HepG2 (cell line): ENCODE results near the gene CES1. TPM values are rescaled to one million over a fixed set of nuclear protein-coding genes. Genes with fewer than 3 reads are reported as not detected.

ENCODE experiments used
- ATAC-seq: fragments of 200-7000 bp; cut with Tn5 transposase; 3 replicates; pipeline ENCODE4 v1.9.1; 2020; ENCODE audit warnings: mild to moderate bottlenecking, moderate library complexity
- BruUV-seq: library from RNA; stranded (reverse); fragments of 400-500 nt; replicated peaks from 2 replicates; lab custom pipeline; 2021; lab: Mats Ljungman, UMichigan
- CTCF ChIA-PET: fragments of 300-600 bp; formaldehyde crosslinking; extraction: SDS; loops from one replicate; lab custom pipeline; 2021; ENCODE audit warnings: low total read pairs, inconsistent platforms, low intra/inter-chr PET ratio; lab: Yijun Ruan, JAX
- POLR2A ChIA-PET: fragments of 350-600 bp; sonication (Branson Sonifier 250); formaldehyde crosslinking; loops from one replicate; lab custom pipeline; 2020; ENCODE audit warnings: antibody characterized with exemption, inconsistent platforms; lab: Yijun Ruan, JAX
- DNase-seq: peaks from one replicate; pipeline ENCODE4 v3.0.0-alpha.2; 2015; ENCODE audit warnings: low spot score
- FAIRE-seq: peaks from 3 replicates; lab custom pipeline; 2011; peaks lifted over from hg19 to GRCh38; lab: Jason Lieb, UNC
- H2AFZ ChIP-seq: one replicate; pipeline ENCODE4 v1.6.1; 2011; ENCODE audit warnings: low read length, inconsistent platforms
- H3K27ac ChIP-seq: fragments of 300-600 bp; 3 replicates; pipeline ENCODE4 v1.8.0; 2011; ENCODE audit warnings: mixed run types, mild to moderate bottlenecking, mixed read lengths, low read length, inconsistent platforms; ENCODE audit not compliant: insufficient read depth; ENCODE audit errors: extremely low read length
- H3K27me3 ChIP-seq, 2 experiments: fragments of 200-600 bp in 1 of 2; 2 replicates in 1 of 2; 3 replicates in 1 of 2; pipeline versions ENCODE4 v1.6.0 to v1.8.0; 2011; ENCODE audit warnings: low read length in 2 of 2, mild to moderate bottlenecking in 2 of 2, moderate library complexity in 2 of 2, inconsistent platforms in 1 of 2; ENCODE audit not compliant: insufficient read depth in 2 of 2, control insufficient read depth in 1 of 2
- H3K36me3 ChIP-seq, 2 experiments: fragments of 200-600 bp in 1 of 2; replicated peaks in 1 of 2; 2 replicates in 1 of 2; 3 replicates in 1 of 2; pipeline versions ENCODE4 v1.5.1 to v1.8.0; 2011; ENCODE audit warnings: low read length in 2 of 2, inconsistent platforms in 1 of 2; ENCODE audit not compliant: insufficient read depth in 2 of 2, control insufficient read depth in 1 of 2
- H3K4me1 ChIP-seq: 2 replicates; pipeline ENCODE4 v1.5.1; 2012; ENCODE audit warnings: low read length, inconsistent platforms; ENCODE audit not compliant: insufficient read depth
- H3K4me2 ChIP-seq: 2 replicates; pipeline ENCODE4 v1.6.0; 2011; ENCODE audit warnings: low read depth, low read length, inconsistent platforms
- H3K4me3 ChIP-seq, 3 experiments: fragments of 200-600 bp in 1 of 3; sonication (generic), shearing (Covaris generic) in 1 of 3; replicated peaks in 1 of 3; 2 replicates each; pipeline ENCODE4 v1.5.1; 2011 to 2016; ENCODE audit warnings: low read length in 3 of 3, inconsistent platforms in 2 of 3, low read depth in 2 of 3, mild to moderate bottlenecking in 2 of 3, control low read depth in 1 of 3, mixed read lengths in 1 of 3; ENCODE audit not compliant: insufficient read depth in 1 of 3
- H3K79me2 ChIP-seq: one replicate; pipeline ENCODE4 v1.6.1; 2011; ENCODE audit warnings: low read length, inconsistent platforms; ENCODE audit not compliant: insufficient read depth
- H3K9ac ChIP-seq: 2 replicates; pipeline ENCODE4 v1.6.0; 2011; ENCODE audit warnings: mild to moderate bottlenecking, low read depth, low read length, inconsistent platforms; ENCODE audit not compliant: insufficient read depth
- H3K9me3 ChIP-seq: 2 replicates; pipeline ENCODE4 v1.5.1; 2012; ENCODE audit warnings: mild to moderate bottlenecking, low read length
- H4K20me1 ChIP-seq: 2 replicates; pipeline ENCODE4 v1.6.0; 2011; ENCODE audit warnings: inconsistent platforms, mild to moderate bottlenecking, low read length, moderate library complexity; ENCODE audit not compliant: insufficient read depth
- CBX1 ChIP-seq: IDR thresholded peaks from one replicate; pipeline ENCODE4 v1.6.1; 2016; ENCODE audit warnings: antibody characterized with exemption, low read depth
- FOXP1 ChIP-seq, 2 experiments: fragments of 450-650 bp in 1 of 2; IDR thresholded peaks; 2 replicates each; pipeline ENCODE4 v1.6.1; 2017 to 2018; ENCODE audit warnings: antibody characterized with exemption in 1 of 2
- GRHL1 ChIP-seq: sonication (generic); formaldehyde crosslinking; conservative IDR thresholded peaks from 2 replicates; pipeline ENCODE4 v1.8.0; 2022; ENCODE audit warnings: missing genetic modification reagents
- HNRNPK ChIP-seq: fragments of 200-400 bp; formaldehyde crosslinking; IDR thresholded peaks from 2 replicates; pipeline ENCODE4 v1.6.1; 2018; ENCODE audit warnings: low read length, low read depth, moderate library complexity, mild to moderate bottlenecking; ENCODE audit not compliant: poor library complexity, severe bottlenecking
- MLXIP ChIP-seq: sonication (generic); formaldehyde crosslinking; IDR thresholded peaks from 2 replicates; pipeline ENCODE4 v1.9.0; 2021; ENCODE audit warnings: missing genetic modification reagents, borderline replicate concordance
- MXI1 ChIP-seq: IDR thresholded peaks from 3 replicates; pipeline ENCODE4 v1.6.1; 2012; ENCODE audit warnings: low read depth, low read length, inconsistent platforms, borderline replicate concordance
- SMARCC2 ChIP-seq: fragments of 450-650 bp; IDR thresholded peaks from 2 replicates; pipeline ENCODE4 v1.6.1; 2017; ENCODE audit warnings: antibody characterized with exemption, mild to moderate bottlenecking
- SMARCE1 ChIP-seq: fragments of 450-650 bp; IDR thresholded peaks from 2 replicates; pipeline ENCODE4 v1.6.1; 2017; ENCODE audit warnings: borderline replicate concordance
- SRSF1 ChIP-seq: fragments of 200-400 bp; formaldehyde crosslinking; optimal IDR thresholded peaks from 2 replicates; pipeline ENCODE3; 2017; ENCODE audit warnings: mild to moderate bottlenecking, low read depth, low read length, moderate library complexity
- YEATS4 ChIP-seq: sonication (generic); formaldehyde crosslinking; IDR thresholded peaks from 2 replicates; pipeline ENCODE4 v1.4.0; 2020; ENCODE audit warnings: missing genetic modification reagents, borderline replicate concordance
- ZBTB7A ChIP-seq: sonication (generic); formaldehyde crosslinking; IDR thresholded peaks from 2 replicates; pipeline ENCODE4 v1.8.0; 2022; ENCODE audit warnings: mild to moderate bottlenecking, missing genetic modification reagents
- ZBTB7B ChIP-seq: sonication (generic); formaldehyde crosslinking; IDR thresholded peaks from 2 replicates; pipeline ENCODE4 v1.4.0; 2020; ENCODE audit warnings: missing genetic modification reagents
- ZEB1 ChIP-seq: IDR thresholded peaks from 2 replicates; pipeline ENCODE4 v1.6.1; 2012; ENCODE audit warnings: mild to moderate bottlenecking, low read depth, inconsistent platforms; ENCODE audit not compliant: insufficient replicate concordance
- ZNF816 ChIP-seq: sonication (generic); formaldehyde crosslinking; IDR thresholded peaks from 2 replicates; pipeline ENCODE4 v1.8.0; 2022; ENCODE audit warnings: missing genetic modification reagents, mild to moderate bottlenecking, borderline replicate concordance
- WGBS: methylation state at CpG from one replicate; pipeline ENCODE4 v1.1.6; 2017; ENCODE audit warnings: low lambda C conversion rate; 5-methylcytosine and 5-hydroxymethylcytosine counted together
- in situ Hi-C: cut with HindIII; loops from 2 replicates; pipeline ENCODE4 v1.10.0; 2017; ENCODE audit warnings: low pct_unique_long_range_greater_than_20kb; ENCODE audit not compliant: extremely low pct_ligation_motif_present
- intact Hi-C: fragments of 100-400 bp; cut with micrococcal nuclease; formaldehyde crosslinking; loops from one replicate; pipeline ENCODE4 v1.10.0; 2022; ENCODE audit not compliant: unreplicated experiment
- polyA plus RNA-seq, 8 experiments: library from polyadenylated mRNA; depleted of rRNA in 3 of 8; stranded (reverse) in 7 of 8; unstranded in 1 of 8; fragments of >200 nt; fragmentation: Illumina TruSeq in 4 of 8; extraction: Trizol in 4 of 8; gene quantifications; 2 replicates each; pipeline versions ENCODE4 v1.2.1 to v1.2.3, GENCODE V29; 2011 to 2016; ENCODE audit warnings: low read depth in 4 of 8, missing spikeins in 1 of 8, mixed read lengths in 1 of 8; ENCODE audit not compliant: insufficient read depth in 1 of 8
- total RNA-seq, 5 experiments: library from RNA; depleted of rRNA; stranded (reverse); fragments of >200 nt; fragmentation: Illumina TruSeq; extraction: Trizol; gene quantifications; 2 replicates each; pipeline ENCODE4 v1.2.3, GENCODE V29; 2016; ENCODE audit warnings: low read depth in 1 of 5

Gene CES1
- total and polyA plus RNA-seq, 2 of the 13 experiments (the other 11 are each of a cell fraction or from before 2014, with no cell fraction given): 136 to 198 TPM

DNA sequence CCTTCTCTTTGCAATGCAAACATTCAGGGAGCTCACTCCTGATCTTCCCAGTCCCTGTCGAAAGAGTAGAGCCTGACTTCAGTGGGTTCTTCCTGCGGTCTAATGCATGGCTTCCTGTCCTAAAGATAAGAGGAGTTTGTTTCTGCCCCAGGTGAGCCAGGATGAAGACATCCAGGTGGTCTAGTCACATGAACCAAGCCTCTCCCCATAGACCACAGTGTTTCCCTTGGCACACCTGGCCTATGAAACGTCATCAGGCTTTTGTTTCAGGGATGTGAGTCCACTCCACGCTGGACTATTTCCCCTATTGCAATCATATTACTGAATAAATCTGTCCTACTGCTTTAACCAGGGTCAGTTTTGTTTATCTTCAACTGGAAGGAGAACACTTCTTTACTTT is 21.1 kb downstream of the CES1 start:
- Histone ChIP-seq H3K4me3 (no peak overlapping the region), H3K27me3 (no peaks in the 10 kb centered on the region), H3K9ac (no peak overlapping the region), H2AFZ (no peak overlapping the region), H3K27ac (no peak overlapping the region), H3K4me1 (no peaks in the 10 kb centered on the region), H3K79me2 (no peaks in the 10 kb centered on the region), H3K4me2 (no peak overlapping the region), H4K20me1 (no peaks in the 10 kb centered on the region), H3K36me3 (peaks cover 2 to 16% of the 10 kb centered on the region in 2 experiments; a peak in 3 of 5 replicates), H3K9me3 (no peaks in the 10 kb centered on the region)
- FAIRE-seq (no peak), DNase-seq (no peak), ATAC-seq (no peak)
- BruUV-seq: no TSS peak
- POLR2A ChIA-PET: no interaction called here
- intact Hi-C loops: no loop called here
- CTCF ChIA-PET: no interaction called here
- TF ChIP-seq SMARCE1: no peak
- no peak for TF ChIP-seq GRHL1 (CRISPR knock-in tag)
- TF ChIP-seq ZEB1: no peak
- WGBS: 93% methylated on average over 4 of the region's 4 CpGs
- in situ Hi-C loops: no loop called here

DNA sequence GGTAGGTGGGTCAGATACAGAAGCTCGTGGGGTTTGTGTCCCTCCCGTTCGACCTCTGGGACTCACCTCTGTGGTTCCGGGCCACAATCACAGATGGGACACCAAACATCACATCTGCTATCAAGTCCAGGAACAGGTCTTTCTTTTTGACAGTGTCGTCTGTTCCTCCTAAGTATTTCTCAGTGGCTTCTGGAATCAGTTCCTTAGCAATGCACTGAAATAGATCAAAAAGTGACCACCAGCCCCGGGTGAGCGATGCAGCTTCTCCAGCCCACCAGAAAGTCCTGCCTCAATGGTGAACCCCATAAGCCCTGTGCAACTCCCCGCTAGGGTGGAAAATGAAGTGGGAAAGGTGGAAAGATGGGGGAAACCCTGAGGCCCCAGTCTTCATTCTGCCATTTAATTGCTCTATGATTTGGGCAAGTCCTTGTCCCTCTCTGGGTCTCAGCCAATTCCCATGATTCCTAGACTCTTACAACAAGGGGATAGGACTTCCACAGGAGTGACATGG is 22.4 kb downstream of the CES1 start:
- H3K27ac ChIP-seq: no peak overlapping the region
- ATAC-seq: no peak
- DNase-seq: no peak
- no TSS peak for BruUV-seq
- H3K9ac ChIP-seq: no peak overlapping the region
- H3K4me3 ChIP-seq: no peak overlapping the region
- H3K4me2 ChIP-seq: no peak overlapping the region
- in situ Hi-C loops: no loop called here
- H3K4me1 ChIP-seq: no peaks in the 10 kb centered on the region
- no peaks in the 10 kb centered on the region for H4K20me1 ChIP-seq
- FAIRE-seq: no peak
- intact Hi-C loops: no loop called here
- no peaks in the 10 kb centered on the region for H3K27me3 ChIP-seq
- no peaks in the 10 kb centered on the region for H3K79me2 ChIP-seq
- H3K36me3 ChIP-seq: peaks cover 2 to 14% of the 10 kb centered on the region in 2 experiments; a peak in 2 of 5 replicates
- 78% methylated on average over 8 of the region's 8 CpGs for WGBS
- H3K9me3 ChIP-seq: no peaks in the 10 kb centered on the region
- ChIA-PET CTCF (no interaction called here), POLR2A (no interaction called here)
- no peak overlapping the region for H2AFZ ChIP-seq
- TF ChIP-seq HNRNPK (no peak), YEATS4 (CRISPR knock-in tag) (no peak), SRSF1 (no peak), ZBTB7A (CRISPR knock-in tag) (no peak), MXI1 (no peak), MLXIP (CRISPR knock-in tag) (no peak), ZNF816 (CRISPR knock-in tag) (no peak), ZBTB7B (no peak), FOXP1 (IDR thresholded peaks at IDR 0.05) (no peak), FOXP1 (CRISPR knock-in tag; IDR thresholded peaks at IDR 0.05) (no peak), SMARCC2 (no peak), CBX1 (no peak)
